ENCODE results near the gene CACNA2D1.

Gene CACNA2D1

GRCh38 chr7:82014574-82014973, 429.0 kb downstream of the CACNA2D1 start:
- in situ Hi-C loops (cut with HindIII; ENCODE audit: low sequenced_read_pairs): loop anchor here (5.0 kb wide), 1 partner anchor 512 kb away; no protein-coding TSS in a partner anchor

DNA sequence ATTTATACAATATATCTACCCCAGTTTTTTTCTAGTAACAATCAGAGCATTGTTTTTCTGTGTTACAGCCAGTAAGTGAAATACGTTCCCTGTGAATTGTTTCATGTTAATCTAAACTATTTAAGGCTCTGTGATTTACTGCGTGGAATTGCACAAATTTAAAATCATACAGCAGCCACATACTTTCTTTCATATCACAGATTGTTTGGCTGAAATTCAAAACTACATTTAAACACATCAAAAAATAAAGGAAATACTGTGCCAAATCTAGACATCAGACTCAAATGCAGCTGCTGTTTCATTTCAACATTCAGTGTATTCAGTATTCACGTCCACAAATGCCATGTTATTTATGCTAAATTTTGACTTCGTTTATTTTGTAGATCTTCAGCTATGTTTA, 431.1 kb downstream of the CACNA2D1 start:
- in situ Hi-C loops (cut with HindIII; ENCODE audit: low sequenced_read_pairs): loop anchor here (5.0 kb wide), 1 partner anchor 510 kb away; no protein-coding TSS in a partner anchor

- in situ Hi-C loops (cut with HindIII; ENCODE audit: low sequenced_read_pairs): loop anchor here (5.0 kb wide), 1 partner anchor 508 kb away; no protein-coding TSS in a partner anchor
Observed at GRCh38 chr7:82010416-82010815, 433.2 kb downstream of the CACNA2D1 start.

- in situ Hi-C loops (cut with HindIII; ENCODE audit: low sequenced_read_pairs): no loop called here
Observed at GRCh38 chr7:82007315-82007714, 436.3 kb downstream of the CACNA2D1 start.

DNA sequence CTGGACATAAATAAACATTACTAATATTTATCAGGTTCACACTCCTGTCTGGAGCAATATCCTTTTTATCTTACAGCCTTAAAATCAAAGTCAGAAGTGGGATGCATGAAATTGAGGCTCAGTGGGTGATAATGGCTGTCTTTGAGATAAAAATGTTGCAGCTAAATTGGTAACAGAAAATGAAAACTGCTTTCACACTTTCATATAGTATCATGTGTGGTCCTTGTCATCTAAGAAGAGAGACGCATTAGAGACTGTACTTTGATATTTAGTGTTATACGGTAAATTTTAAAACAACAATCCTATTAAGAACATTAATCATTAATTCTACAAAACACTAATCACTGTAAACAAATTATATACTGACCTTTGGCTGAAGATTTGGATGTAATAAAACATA, 438.5 kb downstream of the CACNA2D1 start:
- in situ Hi-C loops (cut with HindIII; ENCODE audit: low sequenced_read_pairs): no loop called here

GRCh38 chr7:81993186-81993585, 450.4 kb downstream of the CACNA2D1 start:
- in situ Hi-C loops (cut with HindIII; ENCODE audit: low sequenced_read_pairs): no loop called here

GRCh38 chr7:81990395-81990794, 453.2 kb downstream of the CACNA2D1 start:
- in situ Hi-C loops (cut with HindIII; ENCODE audit: low sequenced_read_pairs): no loop called here

- in situ Hi-C loops (cut with HindIII; ENCODE audit: low sequenced_read_pairs): no loop called here
Observed at GRCh38 chr7:81986723-81987470, 456.7 kb downstream of the CACNA2D1 start.

DNA sequence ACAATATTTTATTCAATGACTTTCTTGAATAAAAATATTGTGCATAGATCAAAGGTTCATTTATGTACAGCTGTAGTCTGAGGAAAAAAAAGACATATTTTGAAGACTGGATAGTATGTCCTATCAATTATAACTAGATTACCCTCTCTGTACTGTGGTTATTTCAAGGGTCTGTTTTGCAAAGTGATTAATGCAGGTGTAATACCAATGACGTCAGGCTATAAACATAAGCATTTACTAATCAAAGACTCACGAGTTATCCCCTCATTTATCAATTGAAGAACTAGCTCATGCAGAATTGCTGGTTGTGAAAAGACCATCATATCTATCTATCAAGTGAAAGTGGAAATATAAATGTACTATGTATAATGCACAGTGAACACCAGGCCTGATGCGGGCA, 460.2 kb downstream of the CACNA2D1 start:
- in situ Hi-C loops (cut with HindIII; ENCODE audit: low sequenced_read_pairs): no loop called here

DNA sequence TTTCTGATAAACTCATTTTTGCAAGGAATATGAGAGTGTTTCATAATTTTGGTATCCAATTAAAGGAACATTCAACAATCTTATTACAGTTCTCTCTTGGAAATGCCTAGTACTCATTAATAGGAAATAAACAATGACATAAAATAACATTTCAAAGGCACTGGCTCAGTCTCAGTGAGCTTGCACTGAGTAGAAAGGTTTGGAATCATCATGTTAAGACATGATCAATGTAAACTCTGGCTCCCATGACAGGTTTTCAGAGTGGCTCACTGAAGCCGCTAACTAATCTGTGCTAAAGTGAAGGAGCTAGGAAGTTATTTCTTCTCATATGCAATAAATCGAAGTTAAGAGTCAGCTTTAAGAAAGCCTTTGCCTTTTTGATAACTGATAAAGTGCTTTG, 470.5 kb downstream of the CACNA2D1 start:
- in situ Hi-C loops (cut with HindIII; ENCODE audit: low sequenced_read_pairs): no loop called here

DNA sequence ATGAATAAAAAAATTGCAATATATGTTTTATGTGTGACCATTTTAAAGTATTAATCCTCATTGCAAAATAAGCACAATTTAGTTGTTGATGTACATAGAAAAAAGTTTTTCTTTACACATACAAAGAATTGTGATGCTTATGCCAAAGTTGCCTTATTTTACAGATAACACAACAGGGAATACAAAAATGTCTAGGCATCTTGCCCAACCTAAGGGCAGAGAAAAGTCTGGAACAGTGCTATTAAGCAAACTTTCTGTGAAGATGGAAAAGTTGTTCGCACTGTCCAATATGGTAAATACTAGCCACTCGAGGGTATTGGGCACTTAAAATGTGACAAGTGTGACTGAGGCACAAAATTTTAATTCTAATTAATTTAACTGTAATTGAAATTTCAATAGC, 483.6 kb downstream of the CACNA2D1 start:
- in situ Hi-C loops (cut with HindIII; ENCODE audit: low sequenced_read_pairs): no loop called here

GRCh38 chr7:81957517-81957916, 486.1 kb downstream of the CACNA2D1 start:
- in situ Hi-C loops (cut with HindIII; ENCODE audit: low sequenced_read_pairs): no loop called here

DNA sequence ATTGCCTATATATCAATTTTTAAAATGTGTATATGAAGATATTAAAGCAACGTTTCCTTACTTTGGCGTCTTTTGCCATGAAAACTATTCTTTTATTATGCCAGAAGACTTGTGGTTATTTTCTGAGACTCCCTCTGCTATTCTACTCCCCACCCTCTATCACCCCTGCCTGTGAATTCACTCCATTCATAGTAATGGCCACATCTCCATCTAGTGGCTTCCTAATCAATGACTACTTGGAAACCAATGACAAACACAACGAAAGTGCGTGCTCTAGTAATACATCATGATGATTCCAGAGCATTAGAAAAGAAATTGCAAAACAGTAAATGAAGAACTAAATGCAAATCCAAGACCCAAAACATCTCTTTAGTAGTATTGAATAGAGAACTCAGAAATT, 487.1 kb downstream of the CACNA2D1 start:
- in situ Hi-C loops (cut with HindIII; ENCODE audit: low sequenced_read_pairs): no loop called here

GRCh38 chr7:81949306-81949705, 494.3 kb downstream of the CACNA2D1 start:
- in situ Hi-C loops (cut with HindIII; ENCODE audit: low sequenced_read_pairs): no loop called here

DNA sequence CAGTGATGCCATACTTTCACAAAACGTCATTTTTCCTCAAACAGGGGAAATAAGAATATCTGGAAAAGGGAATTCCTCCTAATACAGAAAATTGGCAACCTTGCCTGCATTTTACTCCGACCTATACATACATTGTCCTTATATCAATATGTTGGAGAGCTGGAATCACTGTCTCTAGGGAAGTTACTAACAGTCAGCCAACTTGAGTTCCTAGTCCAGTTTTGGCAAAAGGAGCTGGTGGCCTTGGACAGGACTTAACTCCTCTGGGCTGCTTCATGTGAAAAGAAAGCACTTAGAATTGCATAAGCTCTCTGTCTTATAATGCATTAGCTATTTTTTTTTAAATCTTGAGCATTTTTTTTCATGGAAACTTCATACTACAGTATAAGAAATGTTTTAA, 499.5 kb downstream of the CACNA2D1 start:
- in situ Hi-C loops (cut with HindIII; ENCODE audit: low sequenced_read_pairs): no loop called here

DNA sequence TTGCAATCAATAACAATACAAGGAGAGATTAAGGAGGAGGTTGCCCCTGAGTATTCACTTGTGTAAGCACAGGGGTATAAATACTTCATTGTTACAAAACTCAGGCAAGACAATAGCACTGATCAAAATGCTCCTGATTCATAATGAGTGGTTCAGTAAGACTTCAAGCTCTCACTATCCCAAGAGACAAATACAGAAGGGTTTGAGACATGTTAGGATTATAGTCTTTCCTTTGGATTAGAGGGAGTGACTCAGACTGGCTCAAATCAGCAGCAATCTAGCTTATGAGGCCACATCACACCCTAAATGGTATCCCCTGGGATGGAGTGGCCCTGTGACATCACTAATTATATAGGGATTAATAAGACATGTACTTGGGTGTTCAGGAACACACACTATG, 506.5 kb downstream of the CACNA2D1 start:
- in situ Hi-C loops (cut with HindIII; ENCODE audit: low sequenced_read_pairs): no loop called here

DNA sequence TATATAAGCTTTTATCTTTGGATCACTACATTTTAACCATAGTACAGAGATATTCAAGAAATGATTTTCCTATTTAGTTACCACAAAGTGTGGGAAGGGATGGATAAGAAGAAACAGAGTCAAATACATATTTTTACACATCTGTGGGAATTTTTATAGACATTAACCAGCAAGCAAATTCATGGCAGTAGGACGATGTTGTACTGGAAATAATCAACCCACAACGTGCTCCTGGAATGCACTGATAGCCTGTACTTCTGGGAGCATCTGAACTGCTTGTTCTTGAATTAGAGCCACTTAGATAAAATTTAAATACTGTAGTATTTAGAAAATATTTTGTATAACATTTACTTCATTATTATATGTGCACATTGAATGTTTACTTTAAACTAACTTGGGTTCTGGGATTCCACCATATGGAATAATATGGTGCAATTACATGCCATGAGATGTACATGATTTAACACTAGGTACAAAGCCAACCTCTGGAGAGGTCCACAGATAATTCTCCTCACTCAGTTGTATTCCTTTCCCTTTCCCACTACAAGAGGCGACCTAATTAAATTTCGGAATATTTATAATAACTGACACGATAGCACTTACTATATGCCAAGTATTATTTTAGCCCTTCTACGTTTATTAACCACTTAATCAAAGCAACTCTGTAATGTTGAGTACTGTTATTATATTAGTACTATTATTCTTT, 508.8 kb downstream of the CACNA2D1 start:
- in situ Hi-C loops (cut with HindIII; ENCODE audit: low sequenced_read_pairs): no loop called here

GRCh38 chr7:81932936-81933335, 510.6 kb downstream of the CACNA2D1 start:
- in situ Hi-C loops (cut with HindIII; ENCODE audit: low sequenced_read_pairs): no loop called here

DNA sequence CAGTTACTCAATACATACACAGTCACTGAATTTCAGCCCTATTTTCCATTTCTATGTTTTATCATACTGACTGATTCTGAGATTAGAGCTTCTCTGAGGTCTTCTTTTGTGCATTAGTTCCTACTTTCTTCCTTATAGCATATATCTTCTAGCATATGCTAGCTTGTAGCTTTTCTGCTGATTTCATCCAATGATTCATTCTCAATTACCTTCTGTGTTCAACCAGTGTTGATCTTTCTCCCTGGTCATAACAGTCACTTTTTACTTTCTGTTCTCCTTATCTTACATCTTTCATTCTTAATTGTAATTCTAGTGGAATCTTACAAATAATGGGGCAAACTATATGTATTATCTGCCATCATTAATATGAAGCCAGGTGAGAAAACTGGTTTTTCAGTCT, 514.2 kb downstream of the CACNA2D1 start:
- in situ Hi-C loops (cut with HindIII; ENCODE audit: low sequenced_read_pairs): no loop called here

DNA sequence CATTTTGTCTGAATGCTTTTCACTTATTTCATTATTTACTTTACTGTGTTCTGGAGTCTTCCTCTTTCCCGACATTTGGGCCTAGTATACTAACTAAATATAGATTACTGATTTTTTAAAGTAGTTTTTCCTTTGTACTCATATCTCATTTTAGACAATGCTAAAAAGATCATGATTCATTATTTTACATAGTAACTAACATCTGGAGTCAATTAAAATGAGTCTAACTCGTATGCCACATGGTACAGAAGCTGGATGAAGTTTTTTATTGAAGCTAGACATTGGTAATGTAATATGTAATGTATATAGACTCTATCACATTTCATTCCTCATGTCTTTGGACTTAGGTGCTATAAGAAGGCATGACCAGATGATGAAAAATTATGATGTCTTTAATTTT, 517.4 kb downstream of the CACNA2D1 start:
- in situ Hi-C loops (cut with HindIII; ENCODE audit: low sequenced_read_pairs): no loop called here

DNA sequence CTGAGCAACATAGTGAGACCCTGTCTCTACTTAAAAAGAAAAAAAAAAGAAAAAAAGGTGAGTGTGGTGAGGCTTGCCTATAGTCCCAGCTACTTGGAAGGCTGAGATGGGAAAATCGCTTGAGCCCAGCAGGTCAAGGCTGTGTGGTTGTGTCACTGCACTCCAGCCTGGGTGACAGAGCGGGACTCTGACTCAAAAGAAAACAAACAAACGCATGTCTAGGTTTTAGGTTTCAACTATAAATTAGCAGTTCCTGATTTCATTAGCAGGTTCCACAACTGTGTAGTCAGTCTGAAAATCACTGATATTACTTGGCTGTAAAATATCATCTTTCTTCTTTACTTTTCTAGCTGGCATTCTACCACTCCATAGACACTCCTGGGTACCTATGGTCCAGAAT, 518.0 kb downstream of the CACNA2D1 start:
- in situ Hi-C loops (cut with HindIII; ENCODE audit: low sequenced_read_pairs): no loop called here

- in situ Hi-C loops (cut with HindIII; ENCODE audit: low sequenced_read_pairs): no loop called here
Observed at GRCh38 chr7:81924494-81924893, 519.1 kb downstream of the CACNA2D1 start.

All from DLD1 (cell line).